Measurements from ENCODE around the gene VAV1.

Gene VAV1

DNA sequence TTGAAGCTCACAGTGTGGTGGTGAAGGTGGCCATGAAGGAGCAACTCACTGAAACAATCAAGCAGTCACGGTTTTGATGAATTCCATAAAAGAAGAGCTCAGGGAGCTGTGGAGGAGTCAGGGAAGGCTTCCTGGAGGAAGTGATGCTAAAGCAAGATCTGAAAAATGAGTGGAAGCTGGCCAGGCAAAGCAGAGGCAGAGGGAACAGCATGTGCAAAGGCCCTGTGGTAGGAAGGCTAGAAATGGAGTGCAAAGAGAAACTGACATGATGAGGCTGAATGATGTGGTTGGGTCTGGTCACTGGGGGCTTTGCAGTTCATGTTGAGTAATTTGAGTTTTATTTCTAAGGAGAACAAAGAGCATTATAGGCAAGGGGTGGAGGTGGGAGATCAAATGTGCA, 121.8 kb downstream of the VAV1 start:
- Histone ChIP-seq H3K9me3 (ENCODE audit: low read length) (no peaks in the 10 kb centered on the region), H3K9ac (ENCODE audit: low read length) (no peak overlapping the region), H3K27ac (ENCODE audit: low read depth, low read length, poor library complexity, severe bottlenecking) (no peak overlapping the region), H3K4me2 (ENCODE audit: low read length) (no peak overlapping the region), H3K79me2 (ENCODE audit: insufficient read depth, low read length) (no peaks in the 10 kb centered on the region), H3K9me2 (ENCODE audit: low read depth, low read length) (no peaks in the 10 kb centered on the region), H3K36me3 (ENCODE audit: insufficient read depth, low read length) (no peaks in the 10 kb centered on the region), H3F3A (ENCODE audit: insufficient read depth, low read length) (no peaks in the 10 kb centered on the region), H3K27me3 (ENCODE audit: insufficient read depth, low read length) (no peaks in the 10 kb centered on the region; the same call in 1 of the 2 replicates), H4K20me1 (ENCODE audit: insufficient read depth, low read length) (no peaks in the 10 kb centered on the region), H3K4me1 (ENCODE audit: insufficient read depth, low read length, severe bottlenecking) (no peaks in the 10 kb centered on the region), H3K4me3 (ENCODE audit: low read depth, low read length, poor library complexity, severe bottlenecking) (no peak overlapping the region), H2AFZ (ENCODE audit: low read length) (no peak overlapping the region)
- TF ChIP-seq, protein P1, sequence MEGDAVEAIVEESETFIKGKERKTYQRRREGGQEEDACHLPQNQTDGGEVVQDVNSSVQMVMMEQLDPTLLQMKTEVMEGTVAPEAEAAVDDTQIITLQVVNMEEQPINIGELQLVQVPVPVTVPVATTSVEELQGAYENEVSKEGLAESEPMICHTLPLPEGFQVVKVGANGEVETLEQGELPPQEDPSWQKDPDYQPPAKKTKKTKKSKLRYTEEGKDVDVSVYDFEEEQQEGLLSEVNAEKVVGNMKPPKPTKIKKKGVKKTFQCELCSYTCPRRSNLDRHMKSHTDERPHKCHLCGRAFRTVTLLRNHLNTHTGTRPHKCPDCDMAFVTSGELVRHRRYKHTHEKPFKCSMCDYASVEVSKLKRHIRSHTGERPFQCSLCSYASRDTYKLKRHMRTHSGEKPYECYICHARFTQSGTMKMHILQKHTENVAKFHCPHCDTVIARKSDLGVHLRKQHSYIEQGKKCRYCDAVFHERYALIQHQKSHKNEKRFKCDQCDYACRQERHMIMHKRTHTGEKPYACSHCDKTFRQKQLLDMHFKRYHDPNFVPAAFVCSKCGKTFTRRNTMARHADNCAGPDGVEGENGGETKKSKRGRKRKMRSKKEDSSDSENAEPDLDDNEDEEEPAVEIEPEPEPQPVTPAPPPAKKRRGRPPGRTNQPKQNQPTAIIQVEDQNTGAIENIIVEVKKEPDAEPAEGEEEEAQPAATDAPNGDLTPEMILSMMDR (IDR thresholded peaks at IDR 0.05; ENCODE audit: low read length): no peak
- no peak for TF ChIP-seq EZH2 (IDR thresholded peaks at IDR 0.05; ENCODE audit: borderline replicate concordance, low read length)

DNA sequence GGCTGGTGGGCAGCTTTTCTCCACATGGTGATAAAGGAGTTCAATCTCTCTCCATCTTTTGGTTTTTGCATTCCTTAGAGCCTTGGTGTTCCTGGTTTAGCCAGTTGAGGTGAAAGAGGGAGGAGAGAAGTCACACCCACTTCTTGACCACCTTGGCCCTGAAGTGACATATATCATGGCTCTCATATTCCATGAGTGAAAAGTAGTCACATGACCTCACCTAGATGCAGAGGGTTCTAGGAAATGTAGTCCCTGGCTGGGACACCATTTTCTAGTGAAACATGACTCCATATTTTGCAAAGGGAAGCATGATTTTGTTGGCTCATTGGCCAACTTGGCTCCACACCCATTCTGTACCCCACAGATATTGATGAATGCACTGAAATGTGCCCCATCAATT, 130.9 kb downstream of the VAV1 start:
- Histone ChIP-seq H2AFZ (ENCODE audit: low read length) (no peak overlapping the region), H3K36me3 (ENCODE audit: insufficient read depth, low read length) (no peaks in the 10 kb centered on the region), H3K27me3 (ENCODE audit: insufficient read depth, low read length) (no peaks in the 10 kb centered on the region; the same call in 1 of the 2 replicates), H3K4me2 (ENCODE audit: low read length) (no peak overlapping the region), H3K27ac (ENCODE audit: low read depth, low read length, poor library complexity, severe bottlenecking) (no peak overlapping the region), H4K20me1 (ENCODE audit: insufficient read depth, low read length) (no peaks in the 10 kb centered on the region), H3K79me2 (ENCODE audit: insufficient read depth, low read length) (no peaks in the 10 kb centered on the region), H3K4me1 (ENCODE audit: insufficient read depth, low read length, severe bottlenecking) (no peaks in the 10 kb centered on the region), H3K9ac (ENCODE audit: low read length) (no peak overlapping the region), H3F3A (ENCODE audit: insufficient read depth, low read length) (no peaks in the 10 kb centered on the region), H3K9me3 (ENCODE audit: low read length) (peaks cover 7% of the 10 kb centered on the region; the same call in 1 of the 2 replicates), H3K9me2 (ENCODE audit: low read depth, low read length) (no peaks in the 10 kb centered on the region), H3K4me3 (ENCODE audit: low read depth, low read length, poor library complexity, severe bottlenecking) (no peak overlapping the region)
- TF ChIP-seq EZH2 (IDR thresholded peaks at IDR 0.05; ENCODE audit: borderline replicate concordance, low read length): no peak
- TF ChIP-seq, protein P1 (IDR thresholded peaks at IDR 0.05; ENCODE audit: low read length): no peak

- Histone ChIP-seq H3K36me3 (ENCODE audit: insufficient read depth, low read length) (no peaks in the 10 kb centered on the region), H3K4me3 (ENCODE audit: low read depth, low read length, poor library complexity, severe bottlenecking) (no peak overlapping the region), H3F3A (ENCODE audit: insufficient read depth, low read length) (no peaks in the 10 kb centered on the region), H3K9me2 (ENCODE audit: low read depth, low read length) (no peaks in the 10 kb centered on the region), H3K27me3 (ENCODE audit: insufficient read depth, low read length) (no peaks in the 10 kb centered on the region), H3K9me3 (ENCODE audit: low read length) (peaks cover 7% of the 10 kb centered on the region; the same call in 1 of the 2 replicates), H3K27ac (ENCODE audit: low read depth, low read length, poor library complexity, severe bottlenecking) (no peak overlapping the region), H3K9ac (ENCODE audit: low read length) (no peak overlapping the region), H3K79me2 (ENCODE audit: insufficient read depth, low read length) (no peaks in the 10 kb centered on the region), H3K4me2 (ENCODE audit: low read length) (no peak overlapping the region), H3K4me1 (ENCODE audit: insufficient read depth, low read length, severe bottlenecking) (no peaks in the 10 kb centered on the region), H4K20me1 (ENCODE audit: insufficient read depth, low read length) (no peaks in the 10 kb centered on the region), H2AFZ (ENCODE audit: low read length) (no peak overlapping the region)
- TF ChIP-seq, protein P1 (IDR thresholded peaks at IDR 0.05; ENCODE audit: low read length): no peak
- TF ChIP-seq EZH2 (IDR thresholded peaks at IDR 0.05; ENCODE audit: borderline replicate concordance, low read length): no peak
Measured at GRCh38 chr19:6906559-6907060, 134.1 kb downstream of the VAV1 start.
